ENCODE data around the gene PPP1R14B.

The PPP1R14B gene

DNA sequence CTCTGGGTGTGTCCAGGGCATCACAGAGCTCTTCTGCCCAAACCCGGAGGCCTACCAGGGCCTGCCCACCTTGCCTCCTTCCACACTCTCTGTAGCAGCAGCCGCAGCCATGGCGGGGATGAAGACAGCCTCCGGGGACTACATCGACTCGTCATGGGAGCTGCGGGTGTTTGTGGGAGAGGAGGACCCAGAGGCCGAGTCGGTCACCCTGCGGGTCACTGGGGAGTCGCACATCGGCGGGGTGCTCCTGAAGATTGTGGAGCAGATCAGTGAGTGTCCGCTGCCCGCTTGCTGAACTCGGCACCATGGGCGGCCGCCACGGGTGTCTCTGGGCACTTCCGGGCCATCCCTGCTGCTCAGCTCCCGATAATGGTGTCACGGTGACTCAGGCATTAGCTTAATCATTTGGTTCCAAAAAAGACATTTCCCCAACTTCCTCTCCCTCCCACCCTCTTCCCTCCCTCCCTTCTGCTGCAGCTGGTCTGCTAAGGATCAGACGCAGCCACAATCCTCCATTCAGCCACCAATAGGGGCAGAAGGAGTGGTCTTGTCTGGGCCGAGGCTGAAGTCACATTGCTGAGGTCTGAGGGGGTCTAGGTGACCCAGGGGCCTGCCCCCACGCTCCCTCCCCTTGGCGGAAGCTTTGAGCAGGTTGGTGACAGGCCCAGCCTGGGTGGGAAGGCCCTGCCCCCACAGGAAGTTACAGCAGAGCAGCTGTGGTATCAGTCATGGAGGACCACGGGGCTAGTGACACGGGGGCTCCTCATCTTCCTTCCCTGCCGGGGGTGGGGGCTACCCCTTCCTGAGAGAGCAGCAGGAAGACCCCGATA, 39.3 kb downstream of the PPP1R14B start:
- peak overlapping the region; percentile 12 for H3K4me3 ChIP-seq (replicated peaks; ENCODE audit: low read depth, low read length)
- peak; percentile 81 for DNase-seq (ENCODE audit: low read depth)
- no peak for TF ChIP-seq CTCF (IDR thresholded peaks at IDR 0.05; ENCODE audit: low read length, missing control alignments)

DNA sequence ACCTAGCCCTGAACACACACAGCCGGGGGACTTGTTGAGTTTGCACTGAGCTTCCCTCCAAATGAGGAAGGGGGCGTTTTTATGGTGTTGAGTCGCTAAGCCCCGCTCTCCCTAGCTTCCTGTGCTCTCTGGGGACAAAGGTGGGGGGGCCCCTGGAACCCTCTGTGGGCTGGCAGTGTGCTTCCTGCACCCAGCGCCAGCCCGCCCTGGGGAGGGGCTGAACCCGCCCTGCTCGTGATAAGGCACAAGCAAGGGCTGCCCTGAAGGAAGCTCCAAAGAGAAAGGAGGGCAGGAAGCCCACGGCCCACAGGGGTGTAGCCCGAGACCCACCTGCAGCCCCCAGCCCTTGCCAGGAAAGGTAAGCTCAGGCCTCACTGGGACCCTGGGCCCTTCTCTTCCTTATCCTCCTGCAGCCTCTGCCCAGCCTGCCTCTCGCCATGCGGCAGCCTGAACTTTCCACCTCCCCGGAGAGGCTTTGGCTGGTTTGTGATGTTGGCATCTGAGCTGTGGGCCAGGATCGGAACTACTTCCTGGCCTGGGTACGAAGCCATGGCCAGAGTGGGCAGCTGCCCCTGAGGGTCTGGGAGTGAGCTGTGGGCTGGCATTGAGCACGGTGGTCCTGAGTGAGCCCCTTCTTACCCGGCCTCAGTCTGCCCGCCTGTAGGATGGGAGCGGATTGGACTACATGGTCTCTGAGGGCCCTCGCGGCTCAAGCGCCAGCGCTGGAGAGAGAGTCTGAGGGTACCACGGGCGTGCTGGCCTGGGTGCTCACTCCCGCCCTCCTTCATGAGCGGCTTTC, 40.1 kb downstream of the PPP1R14B start, which contains the start of gene FERMT3:
Gene FERMT3, plus strand, starts transcription at position 265 of the 799 bp plus-strand sequence. CDS start 644 bp downstream, outside the sequence.
- TF ChIP-seq CTCF (IDR thresholded peaks at IDR 0.05; ENCODE audit: low read length, missing control alignments): no peak
- peak within 1 kb of the TSS; percentile 7 for H3K4me3 ChIP-seq (replicated peaks; ENCODE audit: low read depth, low read length)
- DNase-seq (ENCODE audit: low read depth): no peak

- H3K4me3 ChIP-seq (replicated peaks; ENCODE audit: low read depth, low read length): no peak overlapping the region
- TF ChIP-seq CTCF (IDR thresholded peaks at IDR 0.05; ENCODE audit: low read length, missing control alignments): peak; percentile 68
- peak; percentile 97 for DNase-seq (ENCODE audit: low read depth)
These were observed 42.2 kb downstream of the PPP1R14B start for GRCh38 chr11:64204464-64204989.

DNA sequence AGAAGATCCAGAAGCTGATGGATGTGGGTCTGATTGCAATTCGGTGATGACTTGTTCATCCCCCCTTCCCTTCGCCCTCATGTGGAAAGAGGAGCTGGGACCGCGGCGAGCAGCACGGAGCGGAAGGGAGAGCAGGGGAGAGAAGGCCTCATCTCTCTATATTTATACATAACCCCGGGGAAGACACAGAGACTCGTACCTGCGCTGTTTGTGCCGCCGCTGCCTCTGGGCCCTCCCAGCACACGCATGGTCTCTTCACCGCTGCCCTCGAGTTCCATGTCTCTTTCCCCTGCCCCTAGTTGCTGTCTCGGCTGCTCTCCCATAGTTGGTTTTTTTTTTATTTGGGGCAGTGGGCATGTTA, 42.7 kb downstream of the PPP1R14B start:
- DNase-seq (ENCODE audit: low read depth): no peak
- H3K4me3 ChIP-seq (replicated peaks; ENCODE audit: low read depth, low read length): no peak overlapping the region
- no peak for TF ChIP-seq CTCF (IDR thresholded peaks at IDR 0.05; ENCODE audit: low read length, missing control alignments)

DNA sequence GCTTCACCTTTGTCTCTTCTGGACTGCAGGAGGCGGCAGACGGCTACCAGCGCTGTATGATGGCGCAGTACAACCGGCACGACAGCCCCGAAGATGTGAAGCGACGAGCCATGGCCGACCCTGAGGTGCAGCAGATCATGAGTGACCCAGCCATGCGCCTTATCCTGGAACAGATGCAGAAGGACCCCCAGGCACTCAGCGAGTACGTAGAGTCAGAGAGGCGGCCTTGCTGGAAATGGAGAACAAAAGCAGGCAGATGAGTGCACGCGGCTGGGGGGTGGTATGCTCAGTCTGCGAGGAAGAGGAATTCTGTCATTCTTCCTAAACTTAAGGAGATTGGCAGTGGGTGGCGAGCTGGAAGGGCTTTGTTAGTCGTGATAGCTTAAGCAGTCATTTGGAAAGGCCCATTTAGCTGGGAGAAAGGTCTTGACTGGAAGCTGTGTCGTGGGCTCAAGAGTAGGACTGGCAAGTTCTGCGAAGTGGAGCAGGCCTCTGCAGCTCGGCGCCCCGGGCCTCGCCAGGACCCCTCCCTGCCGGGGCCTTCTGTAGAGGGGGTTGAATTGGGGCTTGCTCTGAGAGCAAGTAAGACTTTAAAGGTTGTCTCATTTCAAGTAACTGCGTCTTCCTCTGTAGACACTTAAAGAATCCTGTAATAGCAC, 43.2 kb downstream of the PPP1R14B start:
- DNase-seq (ENCODE audit: low read depth): no peak
- TF ChIP-seq CTCF (IDR thresholded peaks at IDR 0.05; ENCODE audit: low read length, missing control alignments): no peak
- no peak overlapping the region for H3K4me3 ChIP-seq (replicated peaks; ENCODE audit: low read depth, low read length)

- TF ChIP-seq CTCF (IDR thresholded peaks at IDR 0.05; ENCODE audit: low read length, missing control alignments): no peak
These were observed 43.8 kb downstream of the PPP1R14B start for GRCh38 chr11:64202992-64203391.

More at GRCh38 chr11:64202992-64203391, 43.8 kb downstream of the PPP1R14B start:
- no peak for DNase-seq (ENCODE audit: low read depth)
- H3K4me3 ChIP-seq (replicated peaks; ENCODE audit: low read depth, low read length): no peak overlapping the region
